GM21515 (cell line): ENCODE results near the gene DLG2.
"Not testable (repeated sequence)": the region's sequence is repeated elsewhere in the genome, so short reads cannot be mapped to it uniquely, and the experiment has no call there.

Source experiments
- ATAC-seq: cut with Tn5 transposase; IDR thresholded peaks from one replicate; pipeline ENCODE4 v1.9.1; 2021; ENCODE audit not compliant: unreplicated experiment

The DLG2 gene

GRCh38 chr11:85045716-85046115 is 581.4 kb downstream of the DLG2 start:
- ATAC-seq = no peak

GRCh38 chr11:85044911-85045310 is 582.2 kb downstream of the DLG2 start:
- no peak for ATAC-seq

GRCh38 chr11:85042361-85042760 is 584.8 kb downstream of the DLG2 start:
- ATAC-seq = no peak

GRCh38 chr11:85040166-85040565 is 587.0 kb downstream of the DLG2 start:
- no peak for ATAC-seq

- no peak for ATAC-seq
Measured at GRCh38 chr11:85029964-85030363, 597.2 kb downstream of the DLG2 start.

- no peak for ATAC-seq
Measured at GRCh38 chr11:85028329-85029101, 598.6 kb downstream of the DLG2 start.

GRCh38 chr11:85027346-85027745 is 599.8 kb downstream of the DLG2 start:
- no peak for ATAC-seq

- ATAC-seq = no peak
Measured at GRCh38 chr11:85021058-85021457, 606.1 kb downstream of the DLG2 start.

- ATAC-seq = no peak
Measured at GRCh38 chr11:84993386-84993785, 633.8 kb downstream of the DLG2 start.

- no peak for ATAC-seq
Measured at GRCh38 chr11:84990141-84990540, 637.0 kb downstream of the DLG2 start.

- not testable (repeated sequence) for ATAC-seq
Measured at GRCh38 chr11:84987686-84988187, 639.4 kb downstream of the DLG2 start.

- no peak for ATAC-seq
Measured at GRCh38 chr11:84981301-84981700, 645.8 kb downstream of the DLG2 start.

- ATAC-seq = no peak
Measured at GRCh38 chr11:84969103-84969502, 658.0 kb downstream of the DLG2 start.

- ATAC-seq = no peak
Measured at GRCh38 chr11:84965484-84965883, 661.7 kb downstream of the DLG2 start.

GRCh38 chr11:84963240-84963639 is 663.9 kb downstream of the DLG2 start:
- ATAC-seq = no peak

- no peak for ATAC-seq
Measured at GRCh38 chr11:84962018-84962417, 665.1 kb downstream of the DLG2 start.

- ATAC-seq = no peak
Measured at GRCh38 chr11:84958295-84958694, 668.8 kb downstream of the DLG2 start.

- no peak for ATAC-seq
Measured at GRCh38 chr11:84950569-84951270, 676.4 kb downstream of the DLG2 start.

- no peak for ATAC-seq
Measured at GRCh38 chr11:84947970-84948580, 679.1 kb downstream of the DLG2 start.

GRCh38 chr11:84947070-84947469 is 680.1 kb downstream of the DLG2 start:
- no peak for ATAC-seq

GRCh38 chr11:84930863-84931262 is 696.3 kb downstream of the DLG2 start:
- ATAC-seq = no peak

GRCh38 chr11:84929738-84930137 is 697.4 kb downstream of the DLG2 start:
- ATAC-seq = no peak
